Measurements from ENCODE around the gene CRTC1. TPM values are rescaled to one million over a fixed set of nuclear protein-coding genes. Genes with fewer than 3 reads are reported as not detected.
"Not testable (repeated sequence)": the region's sequence is repeated elsewhere in the genome, so short reads cannot be mapped to it uniquely, and the experiment has no call there.

The CRTC1 gene
- total RNA-seq, 1 donor, result 4.3 TPM

DNA sequence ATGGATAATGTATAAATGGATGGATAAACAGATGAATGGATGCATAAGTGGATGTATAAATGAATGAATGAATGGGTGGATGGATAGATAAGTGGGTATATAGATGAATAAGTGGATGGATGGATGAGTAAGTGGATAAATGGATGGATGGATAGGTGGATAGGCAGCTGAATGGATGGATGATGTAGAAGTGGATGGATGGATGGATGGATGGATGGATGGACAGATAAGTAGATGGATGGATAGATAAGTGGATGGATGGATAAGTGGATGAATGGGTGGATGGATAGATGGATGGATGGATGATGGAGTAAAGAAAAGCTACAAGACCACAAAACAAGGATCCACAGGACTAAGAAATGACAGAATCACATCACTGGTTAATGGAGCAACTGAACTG is 116.6 kb downstream of the CRTC1 start:
- Histone ChIP-seq H3K9me3 (ENCODE audit: low read depth, low read length) (no peaks in the 10 kb centered on the region), H3K4me3 (ENCODE audit: low read length) (no peak overlapping the region), H3K4me1 (ENCODE audit: insufficient read depth, low read length) (no peaks in the 10 kb centered on the region), H3K27me3 (ENCODE audit: insufficient read depth, low read length) (peaks cover 16% of the 10 kb centered on the region)

GRCh38 chr19:18800636-18801035 is 117.2 kb downstream of the CRTC1 start:
- H3K4me1 ChIP-seq (ENCODE audit: insufficient read depth, low read length), result no peaks in the 10 kb centered on the region
- H3K4me3 ChIP-seq (ENCODE audit: low read length), result no peak overlapping the region
- H3K9me3 ChIP-seq (ENCODE audit: low read depth, low read length), result no peaks in the 10 kb centered on the region
- peaks cover 13% of the 10 kb centered on the region for H3K27me3 ChIP-seq (ENCODE audit: insufficient read depth, low read length)

GRCh38 chr19:18802354-18802753 is 118.9 kb downstream of the CRTC1 start:
- H3K4me3 ChIP-seq (ENCODE audit: low read length), result no peak overlapping the region
- H3K27me3 ChIP-seq (ENCODE audit: insufficient read depth, low read length), result peaks cover 3% of the 10 kb centered on the region
- no peaks in the 10 kb centered on the region for H3K9me3 ChIP-seq (ENCODE audit: low read depth, low read length)
- H3K4me1 ChIP-seq (ENCODE audit: insufficient read depth, low read length), result no peaks in the 10 kb centered on the region

GRCh38 chr19:18803550-18804138 is 120.2 kb downstream of the CRTC1 start:
- Histone ChIP-seq H3K4me1 (ENCODE audit: insufficient read depth, low read length) (no peaks in the 10 kb centered on the region), H3K4me3 (ENCODE audit: low read length) (no peak overlapping the region), H3K9me3 (ENCODE audit: low read depth, low read length) (no peaks in the 10 kb centered on the region), H3K27me3 (ENCODE audit: insufficient read depth, low read length) (no peaks in the 10 kb centered on the region)

GRCh38 chr19:18804139-18804601 is 120.7 kb downstream of the CRTC1 start:
- H3K9me3 ChIP-seq (ENCODE audit: low read depth, low read length), result no peaks in the 10 kb centered on the region
- H3K27me3 ChIP-seq (ENCODE audit: insufficient read depth, low read length), result no peaks in the 10 kb centered on the region
- peaks cover 3% of the 10 kb centered on the region for H3K4me1 ChIP-seq (ENCODE audit: insufficient read depth, low read length)
- H3K4me3 ChIP-seq (ENCODE audit: low read length), result no peak overlapping the region

DNA sequence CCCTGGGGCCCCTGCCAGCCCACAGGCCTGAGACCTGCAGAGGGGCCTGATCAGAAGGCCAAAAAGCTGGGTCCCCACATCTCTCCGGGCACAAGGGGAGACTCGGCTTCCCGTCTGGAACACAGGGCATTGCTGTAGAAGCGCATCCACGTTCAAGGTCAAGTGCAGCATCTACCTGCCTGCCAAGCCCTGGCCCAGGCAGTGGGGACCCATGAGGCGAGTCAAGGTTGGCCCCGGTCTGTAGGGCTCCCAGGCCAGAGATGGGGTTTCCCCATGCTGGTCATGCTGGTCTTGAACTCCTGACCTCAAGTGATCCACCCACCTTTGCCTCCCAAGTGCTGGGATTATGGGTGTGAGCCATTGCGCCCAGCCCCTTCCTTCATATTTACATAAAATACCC is 121.2 kb downstream of the CRTC1 start:
- H3K4me1 ChIP-seq (ENCODE audit: insufficient read depth, low read length), result peaks cover 7% of the 10 kb centered on the region
- H3K27me3 ChIP-seq (ENCODE audit: insufficient read depth, low read length), result no peaks in the 10 kb centered on the region
- H3K9me3 ChIP-seq (ENCODE audit: low read depth, low read length), result no peaks in the 10 kb centered on the region
- no peak overlapping the region for H3K4me3 ChIP-seq (ENCODE audit: low read length)

GRCh38 chr19:18807861-18808331 is 124.4 kb downstream of the CRTC1 start:
- Histone ChIP-seq H3K4me1 (ENCODE audit: insufficient read depth, low read length) (peaks cover 8% of the 10 kb centered on the region), H3K9me3 (ENCODE audit: low read depth, low read length) (no peaks in the 10 kb centered on the region), H3K27me3 (ENCODE audit: insufficient read depth, low read length) (no peaks in the 10 kb centered on the region), H3K4me3 (ENCODE audit: low read length) (no peak overlapping the region)

- Histone ChIP-seq H3K9me3 (ENCODE audit: low read depth, low read length) (no peaks in the 10 kb centered on the region), H3K4me3 (ENCODE audit: low read length) (no peak overlapping the region), H3K27me3 (ENCODE audit: insufficient read depth, low read length) (no peaks in the 10 kb centered on the region), H3K4me1 (ENCODE audit: insufficient read depth, low read length) (peaks cover 8% of the 10 kb centered on the region)
These were observed 125.8 kb downstream of the CRTC1 start for GRCh38 chr19:18809149-18809868.

- not testable (repeated sequence) for H3K4me3 ChIP-seq (ENCODE audit: low read length); H3K9me3 ChIP-seq (ENCODE audit: low read depth, low read length); H3K27me3 ChIP-seq (ENCODE audit: insufficient read depth, low read length); H3K4me1 ChIP-seq (ENCODE audit: insufficient read depth, low read length)
These were observed 128.2 kb downstream of the CRTC1 start for GRCh38 chr19:18811638-18812037.

- H3K27me3 ChIP-seq (ENCODE audit: insufficient read depth, low read length), result no peaks in the 10 kb centered on the region
- H3K4me3 ChIP-seq (ENCODE audit: low read length), result no peak overlapping the region
- H3K4me1 ChIP-seq (ENCODE audit: insufficient read depth, low read length), result peaks cover 6% of the 10 kb centered on the region
- H3K9me3 ChIP-seq (ENCODE audit: low read depth, low read length), result no peaks in the 10 kb centered on the region
These were observed 130.6 kb downstream of the CRTC1 start for GRCh38 chr19:18814063-18814462.

GRCh38 chr19:18815673-18816072 is 132.2 kb downstream of the CRTC1 start:
- no peaks in the 10 kb centered on the region for H3K9me3 ChIP-seq (ENCODE audit: low read depth, low read length)
- no peaks in the 10 kb centered on the region for H3K27me3 ChIP-seq (ENCODE audit: insufficient read depth, low read length)
- no peak overlapping the region for H3K4me3 ChIP-seq (ENCODE audit: low read length)

DNA sequence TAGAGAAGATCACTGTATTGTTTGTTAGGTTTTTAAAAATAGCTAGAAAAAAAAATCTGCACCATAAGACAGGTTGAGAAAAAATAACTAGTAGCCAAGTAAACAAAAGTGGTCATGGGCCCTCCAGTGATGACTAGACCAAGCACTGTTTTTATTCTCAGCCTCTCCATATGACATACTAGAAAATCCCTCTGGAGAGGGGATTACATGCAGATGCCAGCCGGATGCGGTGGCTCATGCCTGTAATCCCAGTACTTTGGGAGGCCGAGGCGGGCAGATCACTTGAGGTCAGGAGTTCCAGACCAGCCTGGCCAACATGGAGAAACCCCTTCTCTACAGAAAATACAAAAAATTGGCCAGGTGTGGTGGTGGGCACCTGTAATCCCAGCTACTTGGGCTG is 133.2 kb downstream of the CRTC1 start:
- not testable (repeated sequence) for H3K9me3 ChIP-seq (ENCODE audit: low read depth, low read length); H3K4me3 ChIP-seq (ENCODE audit: low read length); H3K4me1 ChIP-seq (ENCODE audit: insufficient read depth, low read length); H3K27me3 ChIP-seq (ENCODE audit: insufficient read depth, low read length)

More at GRCh38 chr19:18815673-18816072, 132.2 kb downstream of the CRTC1 start:
- no peaks in the 10 kb centered on the region for H3K4me1 ChIP-seq (ENCODE audit: insufficient read depth, low read length)

- H3K9me3 ChIP-seq (ENCODE audit: low read depth, low read length), result no peaks in the 10 kb centered on the region
These were observed 134.1 kb downstream of the CRTC1 start for GRCh38 chr19:18817574-18817973.

GRCh38 chr19:18828786-18829185 is 145.3 kb downstream of the CRTC1 start:
- H3K4me3 ChIP-seq (ENCODE audit: low read length), result no peak overlapping the region
- H3K4me1 ChIP-seq (ENCODE audit: insufficient read depth, low read length), result peaks cover 18% of the 10 kb centered on the region
- H3K27me3 ChIP-seq (ENCODE audit: insufficient read depth, low read length), result peaks cover 8% of the 10 kb centered on the region
- H3K9me3 ChIP-seq (ENCODE audit: low read depth, low read length), result no peaks in the 10 kb centered on the region

More at GRCh38 chr19:18817574-18817973, 134.1 kb downstream of the CRTC1 start:
- H3K4me3 ChIP-seq (ENCODE audit: low read length), result no peak overlapping the region
- no peaks in the 10 kb centered on the region for H3K27me3 ChIP-seq (ENCODE audit: insufficient read depth, low read length)
- no peaks in the 10 kb centered on the region for H3K4me1 ChIP-seq (ENCODE audit: insufficient read depth, low read length)

GRCh38 chr19:18830488-18830887 is 147.0 kb downstream of the CRTC1 start:
- Histone ChIP-seq H3K4me3 (ENCODE audit: low read length) (no peak overlapping the region), H3K4me1 (ENCODE audit: insufficient read depth, low read length) (peaks cover 35% of the 10 kb centered on the region), H3K9me3 (ENCODE audit: low read depth, low read length) (no peaks in the 10 kb centered on the region), H3K27me3 (ENCODE audit: insufficient read depth, low read length) (peaks cover 8% of the 10 kb centered on the region)
